ENCODE data around the gene BPIFB3.

BPIFB3 gene

GRCh38 chr20:33053291-33054106 is at the start of gene BPIFB3:
Gene BPIFB3, plus strand, starts transcription at chr20:33053903. Its CDS starts 1,533 bp downstream, at chr20:33055436.
- DNase-seq, result no peak

DNA sequence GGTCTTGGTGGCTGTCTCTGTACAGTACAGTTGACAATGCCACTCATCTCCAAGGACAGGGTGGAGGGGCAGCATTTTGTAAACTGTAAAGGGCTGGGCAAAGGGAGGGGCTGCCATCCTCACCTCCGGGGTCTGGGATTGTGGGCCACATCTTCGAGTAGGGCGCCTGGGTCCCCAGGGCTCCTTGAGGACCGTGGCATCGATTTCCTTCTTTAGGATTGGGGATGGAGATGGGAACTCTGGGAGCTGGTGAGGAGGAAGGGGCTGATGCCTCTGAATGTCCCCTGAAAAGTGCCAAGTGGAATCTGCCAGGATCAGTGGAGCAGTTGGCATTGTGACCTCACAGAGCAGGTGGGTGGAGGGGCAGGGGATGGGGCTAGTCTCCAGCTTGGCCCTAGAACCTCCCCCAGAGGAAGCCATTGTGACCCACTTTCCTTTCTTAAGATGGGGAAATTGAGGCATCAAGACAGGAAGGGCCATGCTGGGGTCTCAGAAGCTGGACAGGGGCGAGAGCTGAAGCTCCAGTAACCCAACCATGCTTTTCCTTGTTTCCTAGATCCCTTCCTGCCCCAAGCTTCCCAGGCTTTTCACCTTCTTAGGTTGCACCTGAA is 49.5 kb upstream of the BPIFB3 start, which contains the start of gene SUN5:
SUN5 (minus strand) TSS at position 293 of the 611 bp plus-strand sequence; CDS start at position 200, 93 bp downstream.
- DNase-seq, result no peak

- DNase-seq, result peak; percentile 66
Measured at GRCh38 chr20:33005132-33005566, 48.6 kb upstream of the BPIFB3 start.

DNA sequence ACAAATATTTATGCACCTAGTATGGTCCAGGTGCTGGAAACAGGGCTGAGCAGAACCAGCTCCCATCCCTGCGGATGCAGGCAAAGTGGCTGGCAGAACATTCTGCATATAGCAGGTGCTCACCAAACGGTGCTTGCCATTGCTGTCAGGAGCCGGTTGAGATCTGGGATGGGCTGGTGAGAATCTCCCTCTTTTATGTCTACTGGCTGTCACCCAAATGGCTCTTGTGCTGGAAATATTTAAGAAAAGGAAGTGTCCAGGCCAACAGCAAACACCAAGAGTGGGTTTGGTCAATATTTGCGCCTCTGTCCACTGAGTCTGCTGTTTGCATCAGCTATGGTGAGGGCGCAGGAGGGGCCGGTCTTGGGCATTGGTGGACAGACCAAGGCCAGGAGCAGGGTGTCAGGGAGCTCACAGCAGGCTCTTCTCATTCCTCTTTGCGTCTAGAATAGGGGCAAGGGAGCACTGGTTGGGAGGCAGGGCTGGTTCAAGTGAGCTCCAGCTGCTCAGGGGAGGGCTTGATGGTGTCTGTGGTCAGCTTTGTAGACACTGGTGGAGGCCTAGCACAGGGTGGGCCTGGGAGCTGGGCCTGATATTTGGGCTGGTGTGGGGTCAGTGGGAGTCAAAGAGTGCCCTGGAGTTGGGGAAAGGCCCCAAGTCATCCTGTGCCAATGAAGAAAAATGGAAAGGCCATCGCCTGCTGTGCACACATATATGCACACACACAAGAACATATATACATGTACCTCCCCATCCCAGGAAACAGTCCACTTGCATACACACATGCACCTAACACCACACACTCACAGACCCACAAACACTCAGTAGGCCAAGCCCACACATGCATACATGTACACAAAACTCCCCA is 47.6 kb upstream of the BPIFB3 start:
- DNase-seq, result no peak

DNA sequence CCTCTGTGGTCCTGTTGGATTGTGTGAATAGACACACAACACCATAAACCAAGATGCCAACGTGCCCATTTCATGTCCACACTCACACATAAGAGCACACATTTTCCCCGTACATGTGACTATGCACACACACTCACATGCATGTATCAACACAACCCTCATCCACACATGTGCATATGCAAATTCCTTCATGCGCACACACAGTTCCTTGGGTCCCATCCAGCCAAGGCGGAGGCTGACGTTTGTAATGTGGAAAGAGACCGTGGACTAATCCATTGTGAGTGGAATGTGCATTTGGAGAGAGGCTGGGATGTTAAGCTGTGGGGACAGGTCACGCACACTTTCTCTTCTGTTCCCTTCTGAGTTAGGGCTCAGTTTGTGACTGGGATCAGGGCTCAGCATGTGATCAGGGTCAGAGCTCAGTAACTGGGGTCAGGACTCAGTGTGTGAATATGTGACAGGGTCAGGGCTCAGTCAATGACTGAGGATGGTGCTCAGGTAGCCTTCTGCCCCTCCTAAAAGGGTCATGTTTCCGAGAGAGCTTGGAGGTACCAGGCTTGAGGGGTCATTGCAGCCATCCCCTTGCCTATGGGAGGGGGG is 46.8 kb upstream of the BPIFB3 start:
- DNase-seq, result no peak

- no peak for DNase-seq
Measured at GRCh38 chr20:33007376-33008335, 46.0 kb upstream of the BPIFB3 start, which contains the start of gene BPIFB2. Gene BPIFB2, plus strand, starts transcription at chr20:33007704. Its CDS starts 871 bp downstream, at chr20:33008575.

DNA sequence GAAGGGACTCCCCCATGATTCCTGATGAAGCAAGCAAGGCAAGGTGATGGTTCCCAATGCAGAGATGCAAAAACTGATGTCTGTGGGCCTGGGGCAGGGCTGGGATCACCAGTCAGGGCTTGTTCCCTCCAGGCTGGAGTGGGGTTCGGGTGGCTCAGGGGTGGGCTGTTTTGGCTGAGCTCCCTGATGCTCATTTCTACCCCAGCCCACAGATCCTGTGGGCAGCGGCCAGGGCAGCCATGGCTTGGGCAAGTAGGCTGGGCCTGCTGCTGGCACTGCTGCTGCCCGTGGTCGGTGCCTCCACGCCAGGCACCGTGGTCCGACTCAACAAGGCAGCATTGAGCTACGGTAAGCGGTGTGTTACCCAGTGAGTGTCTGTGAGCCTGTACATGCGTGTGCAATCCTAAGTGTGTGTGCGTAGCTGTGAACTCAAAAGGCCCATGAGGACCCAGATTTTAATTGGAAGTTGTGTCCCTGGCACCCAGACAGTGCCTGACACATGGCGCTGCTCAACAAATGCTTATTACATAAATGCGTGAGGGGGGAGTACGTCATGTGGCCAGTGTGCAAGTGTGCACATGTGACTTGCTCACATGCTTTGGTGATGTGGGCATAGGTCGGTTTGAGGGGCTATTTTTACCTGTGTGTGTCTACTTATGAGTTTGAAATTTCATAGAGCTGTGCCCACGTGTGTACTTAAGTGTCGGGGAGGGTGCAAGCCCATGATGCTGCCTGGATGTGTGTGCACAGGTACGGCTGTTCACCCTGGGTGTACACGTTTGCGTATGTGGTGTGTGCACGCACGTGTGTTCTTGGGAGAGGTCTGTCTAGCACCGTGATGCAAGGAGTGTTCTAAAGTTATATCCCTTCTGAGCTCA is 45.1 kb upstream of the BPIFB3 start:
- no peak for DNase-seq

- no peak for DNase-seq
Measured at GRCh38 chr20:33009214-33010132, 44.2 kb upstream of the BPIFB3 start.

DNA sequence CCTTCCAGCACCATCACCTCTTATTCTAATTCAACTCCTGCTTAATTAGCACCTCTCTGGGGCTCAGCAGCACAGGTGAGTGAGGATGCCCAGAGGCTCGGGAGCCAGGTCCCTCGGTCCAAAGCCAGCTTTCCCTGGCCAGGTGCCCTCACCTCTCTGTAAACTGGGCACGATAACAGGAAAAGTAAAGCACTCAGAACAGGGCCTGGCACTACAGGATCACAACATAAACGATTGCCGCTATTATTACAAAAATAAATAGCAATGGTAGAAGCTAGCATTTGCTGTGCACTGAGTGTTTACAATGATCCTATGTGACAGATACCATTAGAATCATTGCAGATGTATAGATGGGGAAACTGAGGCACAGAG is 43.6 kb upstream of the BPIFB3 start:
- no peak for DNase-seq

- DNase-seq, result no peak
Measured at GRCh38 chr20:33010674-33011449, 42.8 kb upstream of the BPIFB3 start.

DNA sequence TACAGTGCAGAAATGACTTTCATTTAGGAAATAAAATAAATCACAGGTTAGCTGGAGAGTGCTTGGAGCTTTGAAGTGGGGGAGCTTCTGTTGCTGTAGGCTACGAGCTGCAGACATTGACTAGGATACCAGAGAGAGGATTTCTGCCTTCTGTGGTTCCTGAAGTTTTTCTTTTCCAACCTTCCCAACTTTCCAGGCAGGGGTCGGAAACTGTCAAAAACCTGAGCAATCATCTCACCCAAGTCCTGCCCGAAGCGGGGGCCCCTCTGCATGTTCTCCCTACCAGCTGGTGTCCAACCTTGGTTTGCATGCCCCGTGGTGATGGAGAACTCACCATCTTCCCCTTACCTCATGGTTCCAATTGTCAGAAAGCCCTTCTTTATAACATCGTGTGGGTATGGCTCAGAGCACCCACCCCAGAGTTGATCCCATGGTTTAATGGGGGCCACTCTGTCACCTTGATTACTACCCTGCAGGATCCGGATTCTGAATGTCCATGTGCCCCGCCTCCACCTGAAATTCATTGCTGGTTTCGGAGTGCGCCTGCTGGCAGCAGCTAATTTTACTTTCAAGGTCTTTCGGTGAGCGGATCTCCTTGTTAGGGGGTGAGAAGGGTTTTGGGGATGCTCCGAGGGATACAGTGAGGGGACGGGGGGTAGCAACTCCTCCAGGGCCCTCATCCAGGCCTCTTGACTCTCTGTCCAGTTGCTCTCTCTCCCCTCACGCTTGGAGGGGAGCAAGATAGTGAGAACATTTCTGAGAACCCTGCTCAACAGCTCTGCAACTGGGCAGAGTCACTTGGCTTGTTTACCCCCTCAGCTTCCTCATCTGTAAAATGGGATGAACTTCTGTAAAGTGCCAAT is 41.1 kb upstream of the BPIFB3 start:
- no peak for DNase-seq

- DNase-seq, result no peak
Measured at GRCh38 chr20:33013701-33014326, 39.9 kb upstream of the BPIFB3 start.

GRCh38 chr20:33014336-33015113 is 39.2 kb upstream of the BPIFB3 start:
- no peak for DNase-seq

GRCh38 chr20:33015114-33015484 is 38.6 kb upstream of the BPIFB3 start:
- no peak for DNase-seq

GRCh38 chr20:33015700-33016580 is 37.8 kb upstream of the BPIFB3 start:
- DNase-seq, result no peak

Data from activated CD4-positive, alpha-beta T cell treated with anti-CD3 and anti-CD28 coated beads, Interleukin-2, Interleukin-6, amounts not matched to agents 100 ng/mL and 50 ng/mL, durations not matched to agents 16 hours and 8 hours (primary cell).